Liver (tissue), 9 donors: ENCODE results near the gene PHYHD1. TPM values are rescaled to one million over a fixed set of nuclear protein-coding genes. Genes with fewer than 3 reads are reported as not detected.

ENCODE experiments used
- DNase-seq: peaks from one replicate; pipeline ENCODE4 v3.0.0-alpha.2; 2017; ENCODE audit warnings: low spot score
- H3K27ac ChIP-seq, 2 donors: one replicate each; pipeline ENCODE4 v1.7.0; 2013; ENCODE audit warnings: inconsistent platforms in 2 of 2, low read length in 2 of 2, control low read depth in 1 of 2, low read depth in 1 of 2, mild to moderate bottlenecking in 1 of 2
- H3K27me3 ChIP-seq, 4 donors: one replicate each; pipeline versions ENCODE4 v1.6.1 to v1.7.0; 2013; ENCODE audit warnings: low read length in 3 of 4, inconsistent platforms in 1 of 4, mild to moderate bottlenecking in 1 of 4, moderate library complexity in 1 of 4; ENCODE audit not compliant: control insufficient read depth in 4 of 4, insufficient read depth in 4 of 4
- H3K36me3 ChIP-seq, 4 donors: one replicate each; pipeline versions ENCODE4 v1.6.1 to v1.7.0; 2013; ENCODE audit warnings: low read length in 3 of 4, mild to moderate bottlenecking in 3 of 4, low read depth in 1 of 4, moderate library complexity in 1 of 4; ENCODE audit not compliant: control insufficient read depth in 4 of 4, insufficient read depth in 3 of 4
- H3K4me1 ChIP-seq, 4 donors: one replicate each; pipeline versions ENCODE4 v1.6.1 to v1.7.0; 2013; ENCODE audit warnings: low read length in 3 of 4, mild to moderate bottlenecking in 3 of 4, moderate library complexity in 1 of 4; ENCODE audit not compliant: control insufficient read depth in 4 of 4, insufficient read depth in 4 of 4
- H3K4me3 ChIP-seq, 3 donors: one replicate each; pipeline versions ENCODE4 v1.6.1 to v1.7.0; 2013; ENCODE audit warnings: low read length in 3 of 3, control low read depth in 1 of 3, low read depth in 1 of 3, mild to moderate bottlenecking in 1 of 3
- H3K9ac ChIP-seq, 2 donors: one replicate each; pipeline ENCODE4 v1.7.0; 2013; ENCODE audit warnings: low read length in 2 of 2, mild to moderate bottlenecking in 2 of 2, moderate library complexity in 2 of 2, control low read depth in 1 of 2, low read depth in 1 of 2
- H3K9me3 ChIP-seq, 4 donors: one replicate each; pipeline versions ENCODE4 v1.6.1 to v1.7.0; 2013; ENCODE audit warnings: low read length in 3 of 4; ENCODE audit not compliant: control insufficient read depth in 4 of 4
- EGR1 ChIP-seq, 2 donors: IDR thresholded peaks; 2 replicates each; pipeline ENCODE4 v1.6.1; 2016 to 2018; ENCODE audit warnings: antibody characterized with exemption in 2 of 2, low read depth in 2 of 2
- FOXA1 ChIP-seq: IDR thresholded peaks from 2 replicates; pipeline ENCODE4 v1.6.1; 2016; ENCODE audit warnings: antibody characterized with exemption
- FOXA2 ChIP-seq: IDR thresholded peaks from 2 replicates; pipeline ENCODE4 v1.6.1; 2016; ENCODE audit warnings: antibody characterized with exemption
- HNF4A ChIP-seq, 2 donors: conservative IDR thresholded peaks; 2 replicates each; pipeline ENCODE4 v1.6.1; 2016; ENCODE audit warnings: antibody characterized with exemption in 2 of 2, mild to moderate bottlenecking in 2 of 2
- HNF4G ChIP-seq: IDR thresholded peaks from 2 replicates; pipeline ENCODE4 v1.6.1; 2016; ENCODE audit warnings: antibody characterized with exemption
- JUND ChIP-seq, 2 donors: IDR thresholded peaks; 2 replicates each; pipeline ENCODE4 v1.6.1; 2016; ENCODE audit warnings: antibody characterized with exemption in 2 of 2
- NR2F2 ChIP-seq: IDR thresholded peaks from 2 replicates; pipeline ENCODE4 v1.6.1; 2016; ENCODE audit warnings: antibody characterized with exemption
- RAD21 ChIP-seq, 2 donors: IDR thresholded peaks; 2 replicates each; pipeline ENCODE4 v1.6.1; 2016; ENCODE audit warnings: antibody characterized with exemption in 2 of 2, mild to moderate bottlenecking in 2 of 2
- RXRA ChIP-seq, 2 donors: IDR thresholded peaks; 2 replicates each; pipeline ENCODE4 v1.6.1; 2017 to 2018; ENCODE audit warnings: antibody characterized with exemption in 2 of 2, mild to moderate bottlenecking in 1 of 2
- SP1 ChIP-seq: IDR thresholded peaks from 2 replicates; pipeline ENCODE4 v1.6.1; 2018; ENCODE audit warnings: antibody characterized with exemption, mild to moderate bottlenecking
- TAF1 ChIP-seq: conservative IDR thresholded peaks from 2 replicates; pipeline ENCODE4 v1.6.1; 2016; ENCODE audit warnings: antibody characterized with exemption, mild to moderate bottlenecking
- YY1 ChIP-seq: IDR thresholded peaks from 2 replicates; pipeline ENCODE4 v1.6.1; 2016; ENCODE audit warnings: antibody characterized with exemption, mild to moderate bottlenecking
- WGBS: extraction: QIAGEN DNeasy Blood & Tissue Kit; methylation state at CpG from one replicate; pipeline ENCODE4 v1.1.7; 2013; 5-methylcytosine and 5-hydroxymethylcytosine counted together
- polyA plus RNA-seq, 2 donors: library from polyadenylated mRNA; stranded (reverse) in 1 of 2; unstranded in 1 of 2; fragments of 200-250 nt in 1 of 2; fragments of >200 nt in 1 of 2; fragmentation: Nextera tagmentation in 1 of 2; extraction: Ambion mirVana in 1 of 2; gene quantifications; one replicate each; pipeline versions ENCODE4 v1.2.1 to v1.2.3, GENCODE V29; 2013 to 2015
- total RNA-seq, 2 donors: library from RNA; depleted of rRNA; stranded (reverse); fragments of >200 nt; gene quantifications; one replicate each; pipeline ENCODE4 v1.2.3, GENCODE V29; 2014
- TF ChIP-seq, protein P1 (sequence below): IDR thresholded peaks from 2 replicates; pipeline ENCODE4 v1.6.1; 2016; ENCODE audit warnings: antibody characterized with exemption
- TF ChIP-seq, protein P2 (sequence below): fragments of 150-350 bp; IDR thresholded peaks from 2 replicates; pipeline ENCODE4 v1.5.1; 2017; ENCODE audit warnings: improper control_type of control experiment, low read depth, low read length; ENCODE audit not compliant: missing input control
- TF ChIP-seq, protein P3 (sequence below): IDR thresholded peaks from 2 replicates; pipeline ENCODE4 v1.6.1; 2016; ENCODE audit warnings: antibody characterized with exemption
- TF ChIP-seq, protein P4 (sequence below): IDR thresholded peaks from 2 replicates; pipeline ENCODE4 v1.6.1; 2016; ENCODE audit warnings: antibody characterized with exemption
- donor health status: healthy.
- donor health status: healthy.
- donor health status: healthy.
- donor health status: healthy.
- donor health status: healthy.

PHYHD1 gene
- total and polyA plus RNA-seq, 4 donors, result 9.2 to 72.8 (median 31.3) TPM

DNA sequence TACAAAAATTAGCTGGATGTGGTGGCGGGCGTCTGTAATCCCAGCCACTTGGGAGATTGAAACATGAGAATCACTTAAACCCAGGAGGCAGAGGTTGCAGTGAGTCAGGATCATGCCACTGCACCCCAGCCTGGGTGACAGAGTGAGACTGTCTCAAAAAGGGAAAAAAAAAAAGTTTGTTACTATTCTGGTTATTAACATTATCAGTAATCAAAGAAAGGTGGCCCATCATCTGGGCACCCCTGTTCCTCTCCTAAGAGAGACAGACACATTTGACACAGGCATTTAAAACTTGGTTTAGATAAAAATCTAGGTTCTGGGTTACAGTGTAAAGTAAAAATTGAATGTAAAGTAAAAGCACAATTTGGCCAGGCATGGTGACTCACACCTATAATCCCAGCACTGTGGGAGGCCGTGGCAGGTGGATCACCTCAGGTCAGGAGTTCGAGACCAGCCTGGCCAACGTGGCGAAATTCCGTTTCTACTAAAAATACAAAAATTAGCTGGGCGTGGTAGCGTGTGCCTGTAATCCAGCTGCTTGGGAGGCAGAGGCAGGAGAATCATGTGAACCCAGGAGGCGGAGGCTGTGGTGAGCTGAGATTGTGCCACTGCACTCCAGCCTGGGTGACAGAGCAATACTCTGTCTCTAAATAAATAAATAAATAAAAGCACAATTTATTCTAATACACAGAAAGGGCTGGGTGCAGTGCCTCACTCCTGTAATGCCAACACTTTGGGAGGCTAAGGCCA is 16.7 kb upstream of the PHYHD1 start:
- 95% methylated on average over 10 of the region's 10 CpGs for WGBS
- H3K27ac ChIP-seq, result no peak overlapping the region
- peaks cover 10 to 29% (median 18%) of the 10 kb centered on the region in 4 donors for H3K36me3 ChIP-seq

DNA sequence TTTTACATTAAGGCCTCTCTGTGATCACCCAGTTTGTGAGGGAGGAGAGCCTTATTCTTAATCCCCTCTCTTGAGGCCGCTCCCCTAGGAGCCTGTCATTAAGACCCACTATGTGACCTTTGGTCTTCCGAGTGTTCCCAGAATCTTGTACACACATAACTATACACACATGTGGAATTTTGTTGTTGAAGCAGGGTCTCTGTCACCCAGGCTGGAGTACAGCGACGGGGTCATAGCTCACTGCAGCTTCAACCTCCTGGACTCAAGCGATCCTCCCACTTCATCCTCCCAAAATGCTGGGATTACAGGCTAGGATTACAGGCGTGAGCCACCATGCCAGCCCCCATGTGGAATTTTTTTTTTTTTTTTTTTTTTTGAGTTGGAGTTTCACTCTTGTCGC is 14.8 kb upstream of the PHYHD1 start:
- DNase-seq, result no peak
- Histone ChIP-seq H3K9me3 (no peaks in the 10 kb centered on the region), H3K9ac (no peak overlapping the region), H3K4me3 (no peak overlapping the region), H3K36me3 (peaks cover 9 to 36% (median 25%) of the 10 kb centered on the region in 4 donors), H3K27ac (no peak overlapping the region), H3K4me1 (peaks cover 2 to 21% (median 6%) of the 10 kb centered on the region in 4 donors), H3K27me3 (no peaks in the 10 kb centered on the region)
- 91% methylated on average over 7 of the region's 7 CpGs for WGBS
- TF ChIP-seq SP1, result no peak
- TF ChIP-seq HNF4A (conservative IDR thresholded peaks at IDR 0.05), result no peak
- no peak for TF ChIP-seq RXRA (IDR thresholded peaks at IDR 0.05)
- TF ChIP-seq RAD21 (IDR thresholded peaks at IDR 0.05), result no peak
- TF ChIP-seq TAF1, result no peak
- TF ChIP-seq FOXA2, result no peak
- no peak for TF ChIP-seq FOXA1
- TF ChIP-seq, protein P1, sequence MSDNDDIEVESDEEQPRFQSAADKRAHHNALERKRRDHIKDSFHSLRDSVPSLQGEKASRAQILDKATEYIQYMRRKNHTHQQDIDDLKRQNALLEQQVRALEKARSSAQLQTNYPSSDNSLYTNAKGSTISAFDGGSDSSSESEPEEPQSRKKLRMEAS, result no peak
- no peak for TF ChIP-seq EGR1 (IDR thresholded peaks at IDR 0.05; ENCODE audit: low read depth in 2 of 2)
- TF ChIP-seq, protein P2, sequence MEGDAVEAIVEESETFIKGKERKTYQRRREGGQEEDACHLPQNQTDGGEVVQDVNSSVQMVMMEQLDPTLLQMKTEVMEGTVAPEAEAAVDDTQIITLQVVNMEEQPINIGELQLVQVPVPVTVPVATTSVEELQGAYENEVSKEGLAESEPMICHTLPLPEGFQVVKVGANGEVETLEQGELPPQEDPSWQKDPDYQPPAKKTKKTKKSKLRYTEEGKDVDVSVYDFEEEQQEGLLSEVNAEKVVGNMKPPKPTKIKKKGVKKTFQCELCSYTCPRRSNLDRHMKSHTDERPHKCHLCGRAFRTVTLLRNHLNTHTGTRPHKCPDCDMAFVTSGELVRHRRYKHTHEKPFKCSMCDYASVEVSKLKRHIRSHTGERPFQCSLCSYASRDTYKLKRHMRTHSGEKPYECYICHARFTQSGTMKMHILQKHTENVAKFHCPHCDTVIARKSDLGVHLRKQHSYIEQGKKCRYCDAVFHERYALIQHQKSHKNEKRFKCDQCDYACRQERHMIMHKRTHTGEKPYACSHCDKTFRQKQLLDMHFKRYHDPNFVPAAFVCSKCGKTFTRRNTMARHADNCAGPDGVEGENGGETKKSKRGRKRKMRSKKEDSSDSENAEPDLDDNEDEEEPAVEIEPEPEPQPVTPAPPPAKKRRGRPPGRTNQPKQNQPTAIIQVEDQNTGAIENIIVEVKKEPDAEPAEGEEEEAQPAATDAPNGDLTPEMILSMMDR, result no peak
- TF ChIP-seq HNF4G, result no peak
- TF ChIP-seq JUND (IDR thresholded peaks at IDR 0.05), result no peak

More for the DNA sequence above, 16.7 kb upstream of the PHYHD1 start:
- Histone ChIP-seq H3K4me3 (no peak overlapping the region), H3K9me3 (no peaks in the 10 kb centered on the region), H3K4me1 (peaks cover 0 to 23% (median 6%) of the 10 kb centered on the region in 4 donors), H3K27me3 (no peaks in the 10 kb centered on the region), H3K9ac (no peak overlapping the region)
- no peak for TF ChIP-seq HNF4G
- no peak for TF ChIP-seq RXRA (IDR thresholded peaks at IDR 0.05)
- TF ChIP-seq, protein P3, sequence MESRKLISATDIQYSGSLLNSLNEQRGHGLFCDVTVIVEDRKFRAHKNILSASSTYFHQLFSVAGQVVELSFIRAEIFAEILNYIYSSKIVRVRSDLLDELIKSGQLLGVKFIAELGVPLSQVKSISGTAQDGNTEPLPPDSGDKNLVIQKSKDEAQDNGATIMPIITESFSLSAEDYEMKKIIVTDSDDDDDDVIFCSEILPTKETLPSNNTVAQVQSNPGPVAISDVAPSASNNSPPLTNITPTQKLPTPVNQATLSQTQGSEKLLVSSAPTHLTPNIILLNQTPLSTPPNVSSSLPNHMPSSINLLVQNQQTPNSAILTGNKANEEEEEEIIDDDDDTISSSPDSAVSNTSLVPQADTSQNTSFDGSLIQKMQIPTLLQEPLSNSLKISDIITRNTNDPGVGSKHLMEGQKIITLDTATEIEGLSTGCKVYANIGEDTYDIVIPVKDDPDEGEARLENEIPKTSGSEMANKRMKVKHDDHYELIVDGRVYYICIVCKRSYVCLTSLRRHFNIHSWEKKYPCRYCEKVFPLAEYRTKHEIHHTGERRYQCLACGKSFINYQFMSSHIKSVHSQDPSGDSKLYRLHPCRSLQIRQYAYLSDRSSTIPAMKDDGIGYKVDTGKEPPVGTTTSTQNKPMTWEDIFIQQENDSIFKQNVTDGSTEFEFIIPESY, result no peak
- TF ChIP-seq NR2F2, result no peak
- TF ChIP-seq SP1, result no peak
- no peak for TF ChIP-seq JUND (IDR thresholded peaks at IDR 0.05)
- DNase-seq, result no peak

DNA sequence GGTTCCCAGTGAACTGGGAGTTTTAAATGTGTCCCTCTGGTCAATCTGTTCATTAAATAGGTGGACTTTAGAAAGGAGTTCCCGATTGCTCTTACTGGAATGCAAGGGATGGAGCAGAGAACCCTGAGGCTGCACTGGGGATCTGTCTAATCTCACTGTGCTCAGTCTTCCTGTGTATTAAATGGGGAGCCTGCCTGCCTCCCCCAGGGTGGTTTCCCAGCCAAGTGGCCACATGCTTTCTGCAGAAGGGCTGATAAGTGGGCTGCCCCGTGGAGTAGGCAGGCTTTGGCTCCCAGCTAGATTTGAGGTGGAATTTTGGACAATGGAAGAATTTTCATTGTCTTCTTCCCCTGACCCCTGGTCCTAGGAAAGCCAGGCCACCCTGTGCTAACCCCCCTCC is 14.0 kb upstream of the PHYHD1 start:
- H3K9me3 ChIP-seq, result no peaks in the 10 kb centered on the region
- H3K36me3 ChIP-seq, result peaks cover 9 to 36% (median 25%) of the 10 kb centered on the region in 4 donors
- no peak overlapping the region for H3K4me3 ChIP-seq
- no peaks in the 10 kb centered on the region for H3K27me3 ChIP-seq
- H3K4me1 ChIP-seq, result peaks cover 2 to 25% (median 8%) of the 10 kb centered on the region in 4 donors
- no peak for DNase-seq
- no peak overlapping the region for H3K9ac ChIP-seq
- H3K27ac ChIP-seq, result no peak overlapping the region
- WGBS, result 40% methylated on average over 2 of the region's 2 CpGs
- TF ChIP-seq FOXA2 (no peak), EGR1 (IDR thresholded peaks at IDR 0.05; ENCODE audit: low read depth in 2 of 2) (no peak), HNF4A (conservative IDR thresholded peaks at IDR 0.05) (no peak), NR2F2 (no peak), RAD21 (IDR thresholded peaks at IDR 0.05) (no peak), YY1 (no peak), SP1 (no peak), TAF1 (no peak)
- TF ChIP-seq, protein P1, result no peak
- TF ChIP-seq, protein P3, result no peak
- TF ChIP-seq, protein P2, result no peak
- TF ChIP-seq, protein P4, sequence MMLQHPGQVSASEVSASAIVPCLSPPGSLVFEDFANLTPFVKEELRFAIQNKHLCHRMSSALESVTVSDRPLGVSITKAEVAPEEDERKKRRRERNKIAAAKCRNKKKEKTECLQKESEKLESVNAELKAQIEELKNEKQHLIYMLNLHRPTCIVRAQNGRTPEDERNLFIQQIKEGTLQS, result no peak
